Measurements from ENCODE around the gene RPL18A.

RPL18A gene

DNA sequence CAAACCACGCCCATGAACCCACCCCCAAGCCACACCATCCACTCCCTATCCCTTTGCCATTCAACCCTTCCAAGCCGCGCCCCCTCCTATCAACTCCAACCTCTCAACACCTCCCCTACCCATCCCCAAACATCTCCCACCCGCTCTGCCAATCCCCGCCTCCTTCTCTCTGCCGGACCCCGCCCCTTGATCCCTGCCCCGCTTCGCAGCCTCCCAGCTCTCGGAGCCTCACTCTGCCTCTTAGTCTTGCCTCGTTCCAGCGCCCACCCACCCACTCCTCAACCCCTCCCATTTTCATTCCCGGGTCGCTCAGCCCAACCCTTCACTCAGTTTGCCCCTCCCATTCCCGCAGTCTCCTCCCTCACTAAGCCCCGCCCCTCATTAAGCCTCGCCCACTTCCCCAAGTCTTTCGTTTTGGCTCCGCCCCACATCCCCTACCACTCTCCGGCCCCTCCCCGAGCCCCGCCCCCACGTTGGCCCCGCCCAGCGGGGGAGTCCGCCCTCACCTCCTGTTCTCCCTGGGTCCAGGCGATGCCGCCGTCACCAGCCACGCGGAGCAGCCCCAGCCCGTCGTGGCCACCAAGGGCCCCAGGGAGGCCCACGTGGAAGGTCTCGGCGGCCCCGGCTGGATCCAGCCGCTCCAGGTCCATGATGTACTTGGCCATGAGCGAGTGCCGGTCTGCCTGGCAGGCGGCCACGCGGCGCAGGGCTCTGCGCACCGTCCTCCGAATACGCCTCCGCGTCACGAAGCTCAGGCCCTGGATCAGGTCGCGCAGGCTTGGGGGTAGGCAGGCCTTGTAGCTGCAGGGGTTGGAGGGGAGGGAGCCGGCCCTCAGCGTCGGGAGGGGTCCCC, 17.7 kb upstream of the RPL18A start:
- DNase-seq: peak; percentile 46 to 61

DNA sequence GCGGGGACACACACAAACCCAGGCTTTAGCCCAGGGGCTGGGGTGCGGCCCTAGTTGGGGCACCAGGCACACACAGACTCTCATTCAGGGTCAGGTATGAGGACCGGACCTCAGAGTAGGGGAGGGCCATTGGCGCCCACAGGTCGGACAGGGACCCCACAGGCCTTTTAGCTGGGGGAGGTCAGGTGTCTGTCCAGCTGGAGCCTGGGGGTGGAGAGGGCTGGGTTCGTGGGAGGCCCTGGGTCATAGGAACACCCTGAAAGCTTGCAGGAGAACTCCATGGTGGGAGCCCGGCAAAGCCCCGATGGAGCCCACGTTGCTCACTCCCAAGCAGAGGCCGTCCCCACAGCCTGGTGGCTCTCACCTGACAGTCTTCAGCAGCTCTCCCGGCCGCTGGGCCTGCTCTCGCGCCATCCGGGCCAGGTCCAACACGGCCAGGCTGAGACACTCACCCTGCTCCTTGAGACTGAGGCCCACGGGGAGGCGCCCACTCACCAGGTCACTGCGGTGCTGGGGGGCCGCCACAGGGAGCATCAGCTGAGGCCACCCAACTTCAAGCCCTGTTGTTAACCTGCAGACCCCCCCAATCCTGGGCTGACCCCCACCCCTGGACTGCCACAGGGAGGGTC, 16.9 kb upstream of the RPL18A start:
- DNase-seq: no peak

DNA sequence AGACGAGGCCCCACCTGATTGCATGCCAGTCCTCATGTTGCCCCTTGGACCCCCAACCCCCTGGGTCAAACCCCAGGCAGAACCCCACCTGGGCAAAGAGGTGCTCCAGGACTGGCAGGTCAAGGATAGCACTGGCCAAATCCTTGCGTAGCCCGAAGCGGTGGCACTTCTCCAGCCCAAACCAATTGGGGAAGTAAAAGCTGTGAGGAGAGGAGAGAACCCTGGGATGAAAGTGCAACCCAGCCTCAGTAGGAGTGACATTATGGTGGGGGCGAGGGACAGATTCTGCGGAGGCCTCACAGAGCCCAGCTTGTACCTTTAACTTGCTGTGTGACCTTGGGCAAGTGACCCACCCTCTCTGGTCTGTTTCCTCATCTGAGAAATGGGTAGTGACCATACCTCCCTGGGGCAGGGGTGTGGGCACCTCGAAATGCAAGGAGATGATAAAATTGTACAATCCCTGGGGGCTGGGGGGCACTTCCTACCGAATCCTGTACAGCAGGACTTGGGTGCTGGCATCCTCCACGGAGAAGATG, 16.4 kb upstream of the RPL18A start:
- no peak for DNase-seq

DNA sequence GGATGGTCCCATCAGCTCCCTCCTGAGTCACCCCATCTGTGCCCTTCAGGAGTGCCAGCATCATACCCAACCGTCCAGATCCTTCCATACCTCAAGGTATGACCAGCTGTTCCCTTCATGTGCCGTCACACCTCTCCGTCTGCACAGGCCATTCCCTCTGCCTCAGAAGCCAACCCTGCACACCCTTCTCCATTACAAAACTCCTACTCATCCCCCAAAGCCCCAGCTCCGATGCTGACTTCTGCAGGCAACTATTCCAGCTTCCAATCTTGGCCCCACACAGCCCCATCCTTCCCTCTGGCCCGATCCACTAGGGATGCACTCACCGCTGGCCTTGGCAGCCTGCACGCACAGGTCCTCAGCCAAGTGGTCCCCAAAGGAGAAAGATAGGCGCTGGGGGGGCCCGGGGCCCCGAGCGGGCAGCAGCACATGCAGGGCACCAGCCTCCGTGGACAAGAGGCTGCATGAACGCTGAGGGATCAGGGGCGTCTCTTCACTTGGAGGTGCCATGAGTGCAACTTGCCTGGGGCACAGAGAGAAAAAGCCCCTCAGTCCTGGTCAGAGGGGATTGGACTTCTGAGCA, 15.7 kb upstream of the RPL18A start:
- DNase-seq: no peak

DNA sequence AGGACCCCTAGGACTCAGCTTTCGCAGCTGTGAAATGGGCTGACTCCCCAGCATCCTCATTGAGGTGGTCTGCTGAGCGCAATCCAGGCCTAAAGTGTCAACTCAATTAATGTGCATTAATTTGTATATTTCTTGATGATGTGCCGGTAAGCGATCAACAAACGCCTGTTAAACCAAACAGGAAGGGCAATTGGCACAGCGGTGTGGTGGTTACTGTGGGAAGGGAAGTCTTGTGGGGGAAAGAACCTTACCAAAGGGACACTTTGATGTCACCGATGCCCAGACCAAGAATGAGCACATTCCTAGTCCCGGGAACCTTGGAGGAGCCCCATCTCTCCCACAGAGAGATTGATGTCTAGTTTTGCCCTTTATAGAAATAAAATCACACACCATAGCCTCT, 13.6 kb upstream of the RPL18A start:
- no peak for DNase-seq

DNA sequence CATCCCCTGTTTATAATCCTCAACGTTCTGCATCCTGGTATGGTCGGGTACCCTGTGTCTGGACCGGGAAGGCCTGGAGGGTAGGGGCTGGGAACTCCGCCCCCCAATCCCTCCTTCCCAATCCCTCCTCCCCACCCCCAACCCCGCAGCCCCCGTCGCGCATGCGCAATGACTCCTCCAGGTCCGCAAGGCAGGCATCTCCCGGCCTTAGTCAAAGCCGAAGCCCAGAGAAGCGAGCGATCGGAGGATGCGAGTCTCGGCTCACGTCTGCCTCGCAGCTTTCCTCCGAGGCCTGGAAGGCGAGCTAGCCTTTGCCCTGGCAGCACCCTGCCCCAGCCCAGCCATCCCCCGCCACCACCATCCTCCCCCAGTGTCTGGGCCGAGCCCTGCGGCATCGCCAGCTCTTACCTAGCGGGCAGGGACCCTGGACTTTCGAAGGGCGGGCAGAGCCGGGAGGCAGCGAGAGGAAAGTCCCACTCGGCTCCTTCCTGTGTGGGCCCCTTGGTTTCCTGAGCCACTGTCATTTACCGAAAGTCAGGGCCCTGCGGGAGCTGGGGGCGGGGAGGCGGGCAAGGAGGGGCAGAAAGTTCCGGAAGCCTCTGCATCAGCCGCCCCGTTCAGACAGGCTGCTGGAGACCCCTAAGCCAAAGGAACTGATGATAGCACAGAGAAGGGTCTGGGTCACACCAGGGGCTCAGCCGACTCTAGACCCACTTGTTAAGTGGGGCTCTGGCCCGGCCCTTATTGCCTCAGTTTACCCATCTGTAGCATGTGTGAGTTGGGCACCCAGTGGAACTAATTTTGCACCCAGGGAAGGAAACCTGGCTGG, 12.0 kb upstream of the RPL18A start, which contains the start of gene JAK3:
TSS of gene JAK3 (minus strand) at position 445 of the 829 bp plus-strand sequence. CDS start 3,565 bp downstream, outside the sequence.
- DNase-seq: no peak

DNA sequence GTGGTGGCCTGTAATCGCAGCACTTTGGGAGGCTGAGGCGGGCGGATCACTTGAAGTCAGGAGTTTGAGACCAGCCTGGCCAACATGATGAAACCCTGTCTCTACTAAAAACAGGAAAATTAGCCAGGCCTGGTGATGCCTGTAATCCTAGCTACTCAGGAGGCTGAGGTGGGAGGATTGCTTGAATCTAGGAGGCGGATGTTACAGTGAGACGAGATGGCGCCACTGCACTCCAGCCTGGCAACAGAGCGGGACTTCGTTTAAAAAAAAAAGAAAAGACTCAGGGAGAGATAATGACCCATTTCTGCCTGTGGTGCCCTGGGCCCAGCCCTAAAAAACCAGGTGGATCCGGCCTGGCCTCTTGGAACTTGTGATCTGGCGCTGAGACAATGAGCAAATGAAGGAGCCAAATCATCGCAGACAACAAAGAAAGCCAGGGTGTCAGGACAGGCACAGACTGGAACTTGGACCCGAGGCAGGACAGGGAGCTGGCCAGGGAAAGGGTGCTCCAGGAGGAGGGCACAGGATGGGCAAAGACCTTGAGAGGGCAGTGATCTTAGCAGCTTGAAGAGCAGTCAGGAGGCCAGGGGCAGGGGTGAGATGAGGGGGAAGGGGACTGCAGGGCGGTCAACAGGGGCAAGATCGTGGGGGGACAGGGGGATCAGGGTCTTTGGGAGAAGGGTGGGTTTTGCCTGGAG, 11.0 kb upstream of the RPL18A start:
- DNase-seq: no peak

DNA sequence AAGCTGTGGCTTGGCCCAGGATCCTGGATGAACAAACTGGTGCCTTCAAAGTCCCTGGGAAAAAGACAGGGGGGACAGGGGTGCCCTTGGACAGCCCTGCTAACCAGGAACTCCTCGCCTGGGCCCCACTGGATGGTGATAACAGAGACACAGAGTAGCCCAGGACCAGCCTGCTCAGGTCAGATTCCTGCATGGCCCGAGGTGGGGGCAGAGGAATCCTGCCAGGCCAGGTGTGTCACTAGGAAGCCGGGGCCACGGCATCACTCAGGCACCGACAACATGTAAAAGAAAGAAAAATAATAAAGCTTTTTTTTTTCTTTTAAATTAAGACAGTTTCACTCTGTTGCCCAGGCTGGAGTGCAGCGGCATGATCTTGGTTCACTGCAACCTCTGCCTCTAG, 5.6 kb upstream of the RPL18A start:
- DNase-seq: no peak

DNA sequence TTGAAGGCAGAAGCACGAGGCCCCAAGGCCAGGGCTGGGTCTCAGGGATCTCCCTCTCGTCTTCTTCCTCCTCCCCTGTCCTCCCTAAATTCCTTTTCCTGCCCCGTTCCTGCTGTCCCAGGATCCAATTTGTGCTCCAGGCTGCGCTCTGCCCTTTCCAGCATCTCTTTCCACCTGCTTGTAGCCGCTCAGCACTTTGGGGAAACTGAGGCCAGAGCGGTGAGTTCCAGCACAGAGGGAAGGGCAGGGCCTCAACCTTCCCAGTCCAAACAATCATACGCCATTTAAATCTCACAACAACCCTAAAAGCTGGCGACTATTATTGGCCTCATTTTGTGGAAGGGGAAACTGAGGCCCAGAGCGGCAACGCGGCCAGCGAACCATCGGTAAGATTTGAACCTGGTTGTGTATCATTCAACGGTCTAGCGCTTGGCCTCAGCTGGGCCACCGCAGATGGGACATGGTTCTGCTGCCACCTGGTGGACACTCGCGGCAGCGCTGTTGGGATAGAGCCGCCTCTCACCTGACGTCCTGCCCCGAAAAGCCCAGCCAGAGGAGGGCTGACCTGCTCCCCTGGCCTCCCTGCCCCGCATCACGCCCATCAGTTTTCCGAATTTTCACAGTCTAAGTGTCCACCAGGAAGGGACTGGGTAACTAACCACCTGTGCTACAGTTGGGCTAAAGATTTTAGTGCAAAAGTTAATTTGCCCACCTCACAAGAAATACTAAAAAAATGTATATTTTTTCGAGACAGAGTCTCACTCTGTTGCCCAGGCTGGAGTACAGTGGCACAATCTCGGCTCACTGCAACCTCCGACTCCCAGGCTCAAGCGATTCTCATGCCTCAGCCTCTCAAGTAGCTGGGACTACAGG, 4.2 kb upstream of the RPL18A start:
- peak in 1 of 2 experiments; percentile 43 for DNase-seq

DNA sequence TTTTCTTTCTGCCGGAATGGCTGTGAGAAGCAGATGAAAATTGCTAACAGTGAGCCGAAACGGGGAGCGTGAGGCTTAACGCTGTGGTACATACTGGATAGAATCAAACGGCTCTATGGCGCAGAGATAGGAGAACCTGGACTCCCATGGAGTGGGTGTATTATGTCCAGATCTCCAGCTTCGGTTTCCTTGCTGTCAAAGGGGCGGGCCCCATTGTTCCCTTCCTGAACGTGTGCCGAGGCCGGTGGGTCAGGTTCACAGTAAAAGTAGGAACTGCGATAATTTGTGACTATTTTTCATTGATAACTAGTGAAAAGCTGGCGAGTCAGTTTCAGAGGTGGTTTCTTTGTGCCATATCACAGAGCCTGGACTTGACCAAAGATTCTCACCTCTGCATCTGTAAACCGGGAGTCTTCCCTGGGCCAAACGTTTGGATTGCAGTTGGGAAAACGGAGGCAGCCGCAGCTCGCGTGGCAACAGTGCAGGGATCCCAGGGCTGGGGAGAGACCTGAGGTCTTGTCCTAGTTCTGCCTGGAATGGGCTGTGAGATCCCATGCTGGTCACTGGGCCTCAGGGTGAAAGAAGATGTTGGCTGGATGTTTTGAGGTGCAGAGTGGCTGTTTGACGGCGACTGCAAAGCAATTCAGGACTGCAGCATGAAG, 752 bp downstream of the RPL18A start:
- no peak for DNase-seq

DNA sequence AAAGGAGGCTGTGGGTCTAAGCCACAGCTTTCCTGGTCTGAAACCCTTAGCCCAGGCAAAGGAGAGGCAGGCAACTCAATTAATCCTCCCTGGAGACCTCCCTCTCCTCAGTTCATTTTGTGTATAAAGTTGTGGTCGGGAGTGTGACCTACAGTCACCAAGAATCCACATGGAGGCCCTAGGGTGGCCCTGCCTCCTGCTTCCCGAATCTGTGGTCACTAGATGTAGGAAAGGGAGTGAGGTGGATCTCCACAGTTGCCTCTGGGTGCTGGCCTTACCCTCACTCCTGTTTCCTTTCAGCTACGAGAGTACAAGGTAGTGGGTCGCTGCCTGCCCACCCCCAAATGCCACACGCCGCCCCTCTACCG, 1.3 kb downstream of the RPL18A start:
- no peak for DNase-seq

DNA sequence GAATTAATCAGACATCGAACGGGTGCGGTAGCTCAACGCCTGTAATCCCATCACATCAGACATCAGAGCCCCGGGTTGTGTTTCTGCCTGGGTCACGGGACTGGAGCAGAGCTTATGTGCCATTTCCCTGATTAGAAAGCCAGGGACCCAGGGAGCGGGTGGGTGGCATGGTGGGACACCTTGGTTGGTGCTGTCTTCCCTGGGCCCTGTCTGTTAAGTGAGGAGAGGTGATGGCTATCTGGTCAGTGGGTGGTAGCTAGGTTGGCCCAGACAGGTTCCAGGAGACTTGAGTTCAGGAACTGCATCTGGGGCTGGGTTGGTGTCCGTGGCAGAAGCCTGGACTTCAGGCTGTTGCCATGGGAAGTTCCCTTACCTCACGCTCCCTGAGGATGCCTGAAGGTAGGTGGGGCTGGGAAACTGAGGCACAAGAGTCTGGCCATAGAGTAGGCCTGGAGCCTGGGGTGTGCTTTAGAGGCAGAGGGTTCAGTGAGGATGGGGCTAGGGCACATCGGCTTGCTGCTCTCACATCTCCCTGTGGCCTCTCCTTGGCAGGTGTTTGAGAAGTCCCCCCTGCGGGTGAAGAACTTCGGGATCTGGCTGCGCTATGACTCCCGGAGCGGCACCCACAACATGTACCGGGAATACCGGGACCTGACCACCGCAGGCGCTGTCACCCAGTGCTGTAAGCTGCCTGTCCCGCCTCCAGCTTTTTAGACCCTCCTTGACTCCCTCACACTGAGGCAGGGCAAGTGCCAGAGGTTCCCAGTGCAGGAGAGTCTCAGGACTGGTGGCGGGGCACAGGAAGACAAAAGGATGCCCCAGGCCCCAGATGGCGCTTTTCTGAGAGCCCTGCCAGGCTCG, 2.1 kb downstream of the RPL18A start:
- DNase-seq: no peak

DNA sequence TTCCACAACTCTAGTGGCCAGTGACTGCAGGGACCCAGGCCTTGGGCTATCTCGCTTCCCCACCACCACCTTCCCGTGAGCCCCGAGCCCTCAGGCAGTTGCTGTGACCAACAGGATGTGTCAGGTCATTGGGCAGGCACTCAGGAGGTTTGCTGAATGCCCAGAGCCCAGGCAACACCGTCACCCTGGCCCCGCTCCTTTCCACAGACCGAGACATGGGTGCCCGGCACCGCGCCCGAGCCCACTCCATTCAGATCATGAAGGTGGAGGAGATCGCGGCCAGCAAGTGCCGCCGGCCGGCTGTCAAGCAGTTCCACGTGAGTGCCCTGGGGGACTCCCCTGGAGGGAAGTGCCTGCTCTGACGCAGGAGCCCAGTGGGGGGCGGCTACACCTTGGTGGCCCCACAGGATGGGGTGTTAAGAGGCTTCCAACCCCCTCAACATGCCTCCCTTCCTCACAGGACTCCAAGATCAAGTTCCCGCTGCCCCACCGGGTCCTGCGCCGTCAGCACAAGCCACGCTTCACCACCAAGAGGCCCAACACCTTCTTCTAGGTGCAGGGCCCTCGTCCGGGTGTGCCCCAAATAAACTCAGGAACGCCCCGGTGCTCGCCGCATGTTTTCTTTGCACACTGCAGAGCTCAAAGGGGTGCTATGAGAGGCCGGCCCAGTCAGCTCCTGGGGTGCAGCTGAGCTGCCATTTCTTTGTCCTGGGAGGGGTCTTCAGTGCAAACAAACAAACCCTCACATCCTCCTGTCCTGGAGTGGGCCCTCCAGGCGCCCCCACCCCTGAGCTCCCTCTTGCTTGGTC, 3.2 kb downstream of the RPL18A start:
- DNase-seq: no peak

DNA sequence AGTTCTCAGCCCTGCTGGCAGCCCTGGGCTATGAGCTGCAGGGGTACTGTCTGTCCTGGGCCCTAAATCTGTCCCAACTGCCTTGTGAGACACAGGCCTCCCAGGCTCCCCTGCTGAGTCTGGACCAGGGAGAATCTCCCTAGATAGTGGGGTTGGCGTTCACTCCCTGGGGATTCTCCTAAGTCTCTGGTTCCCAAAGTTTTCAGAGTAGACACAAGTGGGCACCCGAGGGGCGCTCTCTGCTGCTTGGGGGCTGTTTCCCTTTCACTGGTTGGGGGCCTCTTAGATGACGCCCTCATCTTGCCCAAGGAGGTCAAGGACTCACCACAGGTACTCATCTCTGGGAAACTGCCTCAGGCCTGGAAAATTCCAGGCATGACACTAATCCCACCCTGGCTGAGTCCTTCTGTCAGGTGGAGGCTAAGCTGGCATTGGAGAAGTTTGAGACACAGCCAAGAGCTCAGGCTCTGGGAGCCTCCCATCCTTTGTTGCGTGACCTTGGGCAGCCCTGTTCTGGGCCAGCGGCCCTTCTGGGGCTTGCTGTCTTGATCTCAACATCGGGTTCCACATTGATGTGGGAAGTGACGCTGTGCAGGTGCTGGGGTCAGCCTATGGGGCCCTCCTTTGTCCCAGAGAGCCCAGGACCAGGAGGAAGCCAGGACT, 3.9 kb downstream of the RPL18A start:
- no peak for DNase-seq

DNA sequence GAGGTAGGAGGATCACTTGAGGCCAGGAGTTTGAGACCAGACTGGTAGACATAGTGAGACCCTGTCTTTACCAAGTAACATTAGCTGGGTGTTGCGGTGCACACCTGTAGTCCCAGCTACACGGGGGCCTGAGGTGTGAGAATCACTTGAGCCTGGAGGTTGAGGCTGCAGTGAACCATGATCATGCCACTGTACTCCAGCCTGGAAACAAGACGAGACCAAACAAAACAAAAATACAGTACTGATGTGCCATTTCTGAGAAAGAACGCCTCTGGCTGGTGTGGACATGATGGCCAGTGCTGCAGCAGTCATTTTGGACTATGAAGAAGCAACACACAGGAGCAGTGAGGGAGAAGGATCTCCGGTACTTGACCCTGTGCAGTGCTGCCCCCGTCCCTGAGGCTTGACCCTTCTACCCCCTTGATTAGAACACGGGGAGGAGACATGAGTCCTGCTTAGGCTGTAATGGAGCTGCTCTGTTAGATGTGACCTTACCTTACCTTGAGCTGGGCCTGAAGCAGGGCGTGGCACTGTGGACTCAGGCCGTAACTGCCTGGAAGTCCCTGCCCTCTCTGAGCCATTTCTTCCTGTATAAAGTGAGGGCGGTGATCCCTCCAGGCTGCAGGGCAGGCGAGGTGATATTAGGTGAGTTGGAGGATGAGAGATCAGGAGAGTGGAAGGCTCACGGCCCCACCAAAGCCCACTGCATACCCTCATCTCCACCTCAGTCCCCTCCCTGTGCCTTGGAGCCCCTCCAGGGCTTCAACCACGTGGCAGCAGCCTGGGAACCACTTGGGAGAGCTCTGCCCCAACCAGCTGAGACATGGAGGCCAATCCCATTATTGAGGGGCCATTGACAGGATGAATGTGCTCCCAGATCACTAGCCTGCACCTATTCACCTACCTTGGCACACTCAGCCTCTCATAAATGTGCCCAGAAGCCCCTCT, 5.9 kb downstream of the RPL18A start:
- DNase-seq: no peak

DNA sequence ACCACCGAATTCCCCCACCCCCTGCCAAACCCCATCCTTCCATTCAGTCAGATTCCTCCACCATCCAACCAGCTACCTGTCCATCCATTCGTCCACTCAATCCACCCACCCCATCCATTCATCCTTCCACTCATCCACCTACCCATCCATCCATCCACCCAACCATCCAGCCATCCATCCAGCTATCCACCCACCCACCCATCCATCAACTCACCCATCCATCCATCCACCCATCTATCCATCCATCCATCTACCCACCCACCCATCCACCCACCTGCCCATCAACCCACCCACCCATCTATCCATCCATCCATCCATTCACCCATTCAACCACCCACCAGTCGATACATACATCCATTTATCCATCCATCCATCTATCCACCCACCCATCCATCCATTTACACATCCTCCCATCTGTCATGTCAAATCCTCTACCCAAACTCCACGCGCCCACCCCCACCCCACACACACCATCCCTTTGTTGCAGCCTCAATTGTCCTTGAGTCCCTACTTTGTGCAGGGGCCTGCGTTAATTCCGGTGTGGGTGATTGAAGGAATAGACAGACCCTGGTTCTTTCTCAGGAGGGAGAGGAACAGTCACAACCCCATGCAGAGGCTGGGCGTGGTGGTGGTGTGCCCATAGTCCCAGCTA, 6.7 kb downstream of the RPL18A start:
- DNase-seq: no peak
